ENCODE measurements around the gene GAB3. TPM values are rescaled to one million over a fixed set of nuclear protein-coding genes. Genes with fewer than 3 reads are reported as not detected.
A peak's percentile ranks its signal among the peaks of the same experiment; 100 is the strongest.

Gene GAB3
- total and polyA plus RNA-seq, 2 donors, result 5.0 to 7.6 TPM

- H3K4me1 ChIP-seq (ENCODE audit: control insufficient read depth in 2 of 2, insufficient read depth in 2 of 2, low read length in 2 of 2), result peaks cover 6 to 53% of the 10 kb centered on the region in 2 donors
- no peaks in the 10 kb centered on the region for H3K27me3 ChIP-seq (ENCODE audit: control insufficient read depth in 2 of 2, insufficient read depth in 1 of 2, low read length in 1 of 2)
- WGBS, result 87% methylated on average over 6 of the region's 6 CpGs
- no peaks in the 10 kb centered on the region for H3K36me3 ChIP-seq (ENCODE audit: control insufficient read depth in 2 of 2, insufficient read depth in 2 of 2, low read length in 1 of 2)
- no peak for DNase-seq (ENCODE audit: low read depth in 6 of 9, low spot score in 9 of 9)
- no peak overlapping the region for H3K4me3 ChIP-seq (ENCODE audit: low read length in 2 of 2)
- H3K9me3 ChIP-seq (ENCODE audit: control insufficient read depth in 2 of 2, insufficient read depth in 1 of 2, low read length in 1 of 2), result no peaks in the 10 kb centered on the region
- H3K27ac ChIP-seq (ENCODE audit: low read depth in 1 of 2, low read length in 1 of 2), result peak overlapping the region; percentile 34 to 42
Measured at GRCh38 chrX:154730253-154730891, 20.5 kb downstream of the GAB3 start.

GRCh38 chrX:154729439-154729838 is 21.4 kb downstream of the GAB3 start:
- Histone ChIP-seq H3K4me1 (ENCODE audit: control insufficient read depth in 2 of 2, insufficient read depth in 2 of 2, low read length in 2 of 2) (peaks cover 4 to 45% of the 10 kb centered on the region in 2 donors), H3K27ac (ENCODE audit: low read depth in 1 of 2, low read length in 1 of 2) (peak overlapping the region in 1 of 2 donors; percentile 18), H3K27me3 (ENCODE audit: control insufficient read depth in 2 of 2, insufficient read depth in 1 of 2, low read length in 1 of 2) (no peaks in the 10 kb centered on the region), H3K36me3 (ENCODE audit: control insufficient read depth in 2 of 2, insufficient read depth in 2 of 2, low read length in 1 of 2) (no peaks in the 10 kb centered on the region), H3K4me3 (ENCODE audit: low read length in 2 of 2) (no peak overlapping the region), H3K9me3 (ENCODE audit: control insufficient read depth in 2 of 2, insufficient read depth in 1 of 2, low read length in 1 of 2) (no peaks in the 10 kb centered on the region)
- DNase-seq (ENCODE audit: low read depth in 6 of 9, low spot score in 9 of 9), result no peak
- WGBS, result 88% methylated on average over 3 of the region's 3 CpGs

- 90% methylated on average over 7 of the region's 7 CpGs for WGBS
- Histone ChIP-seq H3K27ac (ENCODE audit: low read depth in 1 of 2, low read length in 1 of 2) (peak overlapping the region in 1 of 2 donors; percentile 31), H3K36me3 (ENCODE audit: control insufficient read depth in 2 of 2, insufficient read depth in 2 of 2, low read length in 1 of 2) (no peaks in the 10 kb centered on the region), H3K9me3 (ENCODE audit: control insufficient read depth in 2 of 2, insufficient read depth in 1 of 2, low read length in 1 of 2) (no peaks in the 10 kb centered on the region), H3K4me3 (ENCODE audit: low read length in 2 of 2) (no peak overlapping the region), H3K4me1 (ENCODE audit: control insufficient read depth in 2 of 2, insufficient read depth in 2 of 2, low read length in 2 of 2) (peaks cover 4 to 42% of the 10 kb centered on the region in 2 donors), H3K27me3 (ENCODE audit: control insufficient read depth in 2 of 2, insufficient read depth in 1 of 2, low read length in 1 of 2) (no peaks in the 10 kb centered on the region)
- DNase-seq (ENCODE audit: low read depth in 6 of 9, low spot score in 9 of 9), result no peak
Measured at GRCh38 chrX:154728431-154729190, 22.3 kb downstream of the GAB3 start.

- H3K4me3 ChIP-seq (ENCODE audit: low read length in 2 of 2), result no peak overlapping the region
- peaks cover 4 to 39% of the 10 kb centered on the region in 2 donors for H3K4me1 ChIP-seq (ENCODE audit: control insufficient read depth in 2 of 2, insufficient read depth in 2 of 2, low read length in 2 of 2)
- H3K27ac ChIP-seq (ENCODE audit: low read depth in 1 of 2, low read length in 1 of 2), result peak overlapping the region in 1 of 2 donors; percentile 6
- no peaks in the 10 kb centered on the region for H3K36me3 ChIP-seq (ENCODE audit: control insufficient read depth in 2 of 2, insufficient read depth in 2 of 2, low read length in 1 of 2)
- no peak for DNase-seq (ENCODE audit: low read depth in 6 of 9, low spot score in 9 of 9)
- no peaks in the 10 kb centered on the region for H3K27me3 ChIP-seq (ENCODE audit: control insufficient read depth in 2 of 2, insufficient read depth in 1 of 2, low read length in 1 of 2)
- H3K9me3 ChIP-seq (ENCODE audit: control insufficient read depth in 2 of 2, insufficient read depth in 1 of 2, low read length in 1 of 2), result no peaks in the 10 kb centered on the region
- WGBS, result 45% methylated on average over 3 of the region's 3 CpGs
Measured at GRCh38 chrX:154727871-154728270, 23.0 kb downstream of the GAB3 start.

- Histone ChIP-seq H3K4me3 (ENCODE audit: low read length in 2 of 2) (no peak overlapping the region), H3K36me3 (ENCODE audit: control insufficient read depth in 2 of 2, insufficient read depth in 2 of 2, low read length in 1 of 2) (no peaks in the 10 kb centered on the region), H3K27ac (ENCODE audit: low read depth in 1 of 2, low read length in 1 of 2) (peak overlapping the region in 1 of 2 donors; percentile 6), H3K4me1 (ENCODE audit: control insufficient read depth in 2 of 2, insufficient read depth in 2 of 2, low read length in 2 of 2) (peaks cover 0 to 34% of the 10 kb centered on the region in 2 donors), H3K27me3 (ENCODE audit: control insufficient read depth in 2 of 2, insufficient read depth in 1 of 2, low read length in 1 of 2) (no peaks in the 10 kb centered on the region), H3K9me3 (ENCODE audit: control insufficient read depth in 2 of 2, insufficient read depth in 1 of 2, low read length in 1 of 2) (no peaks in the 10 kb centered on the region)
- WGBS, result 100% methylated on average over 1 of the region's 1 CpG
- no peak for DNase-seq (ENCODE audit: low read depth in 6 of 9, low spot score in 9 of 9)
Measured at GRCh38 chrX:154727418-154727817, 23.5 kb downstream of the GAB3 start.

GRCh38 chrX:154724993-154725756 is 25.7 kb downstream of the GAB3 start:
- no peak overlapping the region for H3K27ac ChIP-seq (ENCODE audit: low read depth in 1 of 2, low read length in 1 of 2)
- no peak for DNase-seq (ENCODE audit: low read depth in 6 of 9, low spot score in 9 of 9)
- WGBS, result 84% methylated on average over 2 of the region's 2 CpGs
- no peaks in the 10 kb centered on the region for H3K27me3 ChIP-seq (ENCODE audit: control insufficient read depth in 2 of 2, insufficient read depth in 1 of 2, low read length in 1 of 2)
- H3K36me3 ChIP-seq (ENCODE audit: control insufficient read depth in 2 of 2, insufficient read depth in 2 of 2, low read length in 1 of 2), result no peaks in the 10 kb centered on the region
- H3K4me1 ChIP-seq (ENCODE audit: control insufficient read depth in 2 of 2, insufficient read depth in 2 of 2, low read length in 2 of 2), result peaks cover 0 to 15% of the 10 kb centered on the region in 2 donors
- H3K9me3 ChIP-seq (ENCODE audit: control insufficient read depth in 2 of 2, insufficient read depth in 1 of 2, low read length in 1 of 2), result peaks cover 0 to 3% of the 10 kb centered on the region in 2 donors
- H3K4me3 ChIP-seq (ENCODE audit: low read length in 2 of 2), result no peak overlapping the region

GRCh38 chrX:154721155-154721554 is 29.7 kb downstream of the GAB3 start:
- Histone ChIP-seq H3K36me3 (ENCODE audit: control insufficient read depth in 2 of 2, insufficient read depth in 2 of 2, low read length in 1 of 2) (no peaks in the 10 kb centered on the region), H3K4me1 (ENCODE audit: control insufficient read depth in 2 of 2, insufficient read depth in 2 of 2, low read length in 2 of 2) (peaks cover 15 to 31% of the 10 kb centered on the region in 2 donors), H3K27ac (ENCODE audit: low read depth in 1 of 2, low read length in 1 of 2) (no peak overlapping the region), H3K27me3 (ENCODE audit: control insufficient read depth in 2 of 2, insufficient read depth in 1 of 2, low read length in 1 of 2) (no peaks in the 10 kb centered on the region), H3K9me3 (ENCODE audit: control insufficient read depth in 2 of 2, insufficient read depth in 1 of 2, low read length in 1 of 2) (peaks cover 0 to 3% of the 10 kb centered on the region in 2 donors), H3K4me3 (ENCODE audit: low read length in 2 of 2) (no peak overlapping the region)
- no peak for DNase-seq (ENCODE audit: low read depth in 6 of 9, low spot score in 9 of 9)
- WGBS, result 98% methylated on average over 3 of the region's 3 CpGs

GRCh38 chrX:154720067-154720466 is 30.8 kb downstream of the GAB3 start:
- Histone ChIP-seq H3K9me3 (ENCODE audit: control insufficient read depth in 2 of 2, insufficient read depth in 1 of 2, low read length in 1 of 2) (peaks cover 0 to 3% of the 10 kb centered on the region in 2 donors), H3K27ac (ENCODE audit: low read depth in 1 of 2, low read length in 1 of 2) (no peak overlapping the region), H3K4me3 (ENCODE audit: low read length in 2 of 2) (no peak overlapping the region), H3K4me1 (ENCODE audit: control insufficient read depth in 2 of 2, insufficient read depth in 2 of 2, low read length in 2 of 2) (peaks cover 15 to 31% of the 10 kb centered on the region in 2 donors), H3K27me3 (ENCODE audit: control insufficient read depth in 2 of 2, insufficient read depth in 1 of 2, low read length in 1 of 2) (no peaks in the 10 kb centered on the region), H3K36me3 (ENCODE audit: control insufficient read depth in 2 of 2, insufficient read depth in 2 of 2, low read length in 1 of 2) (no peaks in the 10 kb centered on the region)
- WGBS, result 74% methylated on average over 4 of the region's 4 CpGs
- no peak for DNase-seq (ENCODE audit: low read depth in 6 of 9, low spot score in 9 of 9)

Measured in thymus (tissue), 11 donors.